GM12878 (cell line): Measurements from ENCODE around the gene NFYB. TPM values are rescaled to one million over a fixed set of nuclear protein-coding genes. Genes with fewer than 3 reads are reported as not detected.

ENCODE experiments used
- ATAC-seq: fragments of 200-7000 bp; cut with Tn5 transposase; 3 replicates; pipeline ENCODE4 v1.9.1; 2020; ENCODE audit warnings: mild to moderate bottlenecking, moderate library complexity
- BruUV-seq: library from RNA; stranded (reverse); fragments of 400-500 nt; replicated peaks from 2 replicates; lab custom pipeline; 2021; lab: Mats Ljungman, UMichigan
- CTCF ChIA-PET: fragments of 300-600 bp; sonication (Branson Sonifier 250); formaldehyde crosslinking; extraction: SDS; loops from one replicate; lab custom pipeline; 2021; ENCODE audit warnings: inconsistent platforms; lab: Yijun Ruan, JAX
- POLR2A ChIA-PET: fragments of 350-600 bp; formaldehyde crosslinking; extraction: SDS; loops from one replicate; lab custom pipeline; 2021; ENCODE audit warnings: inconsistent platforms; lab: Charles Lee
- RAD21 ChIA-PET: fragments of 300-600 bp; sonication (Branson Sonifier 250); formaldehyde crosslinking; loops from one replicate; lab custom pipeline; 2023; ENCODE audit warnings: antibody characterized with exemption; ENCODE audit not compliant: unreplicated experiment; lab: Charles Lee
- SMC1A ChIA-PET: fragments of 300-600 bp; sonication (Branson Sonifier 250); formaldehyde crosslinking; loops from one replicate; lab custom pipeline; 2023; ENCODE audit not compliant: unreplicated experiment, uncharacterized antibody; lab: Charles Lee
- DNase-seq: peaks from one replicate; pipeline ENCODE4 v3.0.0-alpha.2; 2011; ENCODE audit warnings: low read depth, low spot score
- FAIRE-seq: peaks from 3 replicates; lab custom pipeline; 2011; peaks lifted over from hg19 to GRCh38; lab: Jason Lieb, UNC
- H2AFZ ChIP-seq: 2 replicates; pipeline ENCODE4 v1.6.0; 2011; ENCODE audit warnings: low read depth, low read length, control low read depth; ENCODE audit not compliant: control insufficient read depth
- H3K27ac ChIP-seq: 2 replicates; pipeline ENCODE4 v1.5.1; 2011; ENCODE audit warnings: control low read depth; ENCODE audit not compliant: control insufficient read depth, insufficient read depth
- H3K27me3 ChIP-seq, 2 experiments: replicated peaks in 1 of 2; 2 replicates each; pipeline versions ENCODE4 v1.6.0 to v1.6.1; 2011; ENCODE audit warnings: low read length in 1 of 2; ENCODE audit not compliant: control insufficient read depth in 2 of 2, insufficient read depth in 2 of 2
- H3K36me3 ChIP-seq, 2 experiments: 2 replicates each; pipeline ENCODE4 v1.5.1; 2011; ENCODE audit warnings: low read length in 1 of 2; ENCODE audit not compliant: control insufficient read depth in 2 of 2, insufficient read depth in 2 of 2
- H3K4me1 ChIP-seq: 2 replicates; pipeline ENCODE4 v1.6.1; 2011; ENCODE audit warnings: mild to moderate bottlenecking, low read length, moderate library complexity, mixed read lengths; ENCODE audit not compliant: control insufficient read depth, insufficient read depth
- H3K4me2 ChIP-seq: 2 replicates; pipeline ENCODE4 v1.6.0; 2011; ENCODE audit warnings: control low read depth; ENCODE audit not compliant: control insufficient read depth, insufficient read depth
- H3K4me3 ChIP-seq: fragments of 200-600 bp; sonication (generic); 2 replicates; pipeline ENCODE4 v1.5.1; 2016
- H3K79me2 ChIP-seq: 2 replicates; pipeline ENCODE4 v1.6.0; 2011; ENCODE audit warnings: low read length; ENCODE audit not compliant: control insufficient read depth, insufficient read depth
- H3K9ac ChIP-seq: 2 replicates; pipeline ENCODE4 v1.8.0; 2011; ENCODE audit warnings: low read length, control low read depth, mixed read lengths; ENCODE audit not compliant: control insufficient read depth, insufficient read depth
- H3K9me3 ChIP-seq: replicated peaks from 3 replicates; pipeline ENCODE4 v1.5.1; 2011; ENCODE audit warnings: mild to moderate bottlenecking, low read length; ENCODE audit not compliant: control insufficient read depth, insufficient read depth
- H4K20me1 ChIP-seq: 2 replicates; pipeline ENCODE4 v1.6.0; 2011; ENCODE audit not compliant: control insufficient read depth, insufficient read depth
- ATF2 ChIP-seq: IDR thresholded peaks from 2 replicates; pipeline ENCODE4 v1.6.1; 2012; ENCODE audit warnings: low read length, inconsistent platforms
- BCL11A ChIP-seq: IDR thresholded peaks from 2 replicates; pipeline ENCODE4 v1.6.1; 2011; ENCODE audit warnings: low read depth, low read length
- NR2F1 ChIP-seq: fragments of 450-650 bp; conservative IDR thresholded peaks from 2 replicates; pipeline ENCODE4 v1.6.1; 2017; ENCODE audit warnings: mild to moderate bottlenecking
- PAX8 ChIP-seq: fragments of 450-650 bp; IDR thresholded peaks from 2 replicates; pipeline ENCODE4 v1.6.1; 2017; ENCODE audit warnings: mild to moderate bottlenecking, moderate library complexity
- PML ChIP-seq: IDR thresholded peaks from 2 replicates; pipeline ENCODE4 v1.6.1; 2012; ENCODE audit warnings: low read length, inconsistent platforms
- PRDM15 ChIP-seq: fragments of 450-650 bp; formaldehyde crosslinking; IDR thresholded peaks from 2 replicates; pipeline ENCODE4 v1.4.0; 2020; ENCODE audit warnings: mild to moderate bottlenecking, moderate library complexity
- RAD21 ChIP-seq: IDR thresholded peaks from 2 replicates; pipeline ENCODE4 v1.6.1; 2011; ENCODE audit warnings: mild to moderate bottlenecking, low read depth, low read length, moderate library complexity; ENCODE audit not compliant: insufficient read depth
- RAD51 ChIP-seq: fragments of 450-650 bp; IDR thresholded peaks from 2 replicates; pipeline ENCODE4 v1.6.1; 2016; ENCODE audit warnings: moderate library complexity, mild to moderate bottlenecking, inconsistent platforms
- RFX5 ChIP-seq: IDR thresholded peaks from 2 replicates; pipeline ENCODE4 v1.6.1; 2011; ENCODE audit warnings: low read depth, low read length, improper control_type of control experiment
- SMAD1 ChIP-seq: fragments of 450-650 bp; IDR thresholded peaks from 2 replicates; pipeline ENCODE4 v1.6.1; 2018; ENCODE audit warnings: mild to moderate bottlenecking, low read depth; ENCODE audit not compliant: partially characterized antibody
- SPI1 ChIP-seq: IDR thresholded peaks from 2 replicates; pipeline ENCODE4 v1.6.1; 2011; ENCODE audit warnings: low read depth, mild to moderate bottlenecking, low read length, moderate library complexity, borderline replicate concordance; ENCODE audit not compliant: insufficient read depth
- TARDBP ChIP-seq: IDR thresholded peaks from 2 replicates; pipeline ENCODE4 v1.6.1; 2016; ENCODE audit warnings: borderline replicate concordance
- TBL1XR1 ChIP-seq: IDR thresholded peaks from 2 replicates; pipeline ENCODE4 v1.6.1; 2012; ENCODE audit warnings: low read depth, low read length, improper control_type of control experiment
- TCF7 ChIP-seq: IDR thresholded peaks from 2 replicates; pipeline ENCODE4 v1.6.1; 2014; ENCODE audit warnings: antibody characterized with exemption, borderline replicate concordance
- ZSCAN29 ChIP-seq: fragments of 450-650 bp; IDR thresholded peaks from 2 replicates; pipeline ENCODE4 v1.6.1; 2017; ENCODE audit warnings: mild to moderate bottlenecking, moderate library complexity
- WGBS: methylation state at CpG from one replicate; pipeline ENCODE4 v1.1.6; 2016; ENCODE audit warnings: low lambda C conversion rate; ENCODE audit not compliant: insufficient replicate concordance, insufficient coverage; ENCODE audit errors: missing lambda C conversion rate; 5-methylcytosine and 5-hydroxymethylcytosine counted together
- in situ Hi-C: fragments of 300-500 bp; cut with MboI; formaldehyde crosslinking; loops from 9 replicates; pipeline ENCODE4 v1.14.3; 2018; ENCODE audit warnings: mixed read lengths
- intact Hi-C: fragments of 100-400 bp; cut with micrococcal nuclease; formaldehyde crosslinking; loops from one replicate; pipeline ENCODE4 v1.14.2; 2022; ENCODE audit not compliant: unreplicated experiment
- polyA plus RNA-seq, 11 experiments: library from polyadenylated mRNA; depleted of rRNA in 4 of 11; unstranded in 6 of 11; stranded (reverse) in 5 of 11; fragments of >200 nt; fragmentation: Nextera tagmentation in 4 of 11; fragmentation: Illumina TruSeq in 1 of 11; extraction: Ambion mirVana in 4 of 11; extraction: Trizol in 1 of 11; gene quantifications; 1 replicate in 1 of 11; 2 replicates in 10 of 11; pipeline versions ENCODE4 v1.2.1 to v1.2.3, GENCODE V29; 2011 to 2016; ENCODE audit warnings: inconsistent platforms in 2 of 11, missing spikeins in 2 of 11, low read depth in 1 of 11
- total RNA-seq, 4 experiments: library from RNA; depleted of rRNA in 3 of 4; stranded (reverse); fragments of >200 nt in 3 of 4; fragmentation: Illumina TruSeq in 1 of 4; extraction: Trizol in 1 of 4; gene quantifications; 2 replicates each; pipeline versions ENCODE4 v1.2.1 to v1.2.3, GENCODE V29; 2013 to 2021

The NFYB gene
- total and polyA plus RNA-seq, 10 of the 15 experiments (the other 5 are each of a cell fraction or from before 2014, with no cell fraction given): 13.8 to 42.3 (median 28.2) TPM

GRCh38 chr12:104154286-104154685 is 16.3 kb upstream of the NFYB start:
- no peak for DNase-seq
- ATAC-seq: no peak
- ChIA-PET SMC1A (interaction anchor here (0.9 kb wide), 1 partner anchor 13 kb away, joined by 3 read pairs; no protein-coding TSS in a partner anchor), POLR2A (no interaction called here), CTCF (no interaction called here), RAD21 (no interaction called here)
- H3K4me1 ChIP-seq: no peaks in the 10 kb centered on the region
- FAIRE-seq: no peak
- H3K4me2 ChIP-seq: no peak overlapping the region
- H3K36me3 ChIP-seq: no peaks in the 10 kb centered on the region
- intact Hi-C loops (no loop called here), in situ Hi-C loops (no loop called here)
- no peaks in the 10 kb centered on the region for H4K20me1 ChIP-seq
- no peaks in the 10 kb centered on the region for H3K9me3 ChIP-seq
- H3K4me3 ChIP-seq: no peak overlapping the region
- 73% methylated on average over 4 of the region's 4 CpGs for WGBS
- no peaks in the 10 kb centered on the region; a peak in 1 of 4 replicates for H3K27me3 ChIP-seq
- no peak overlapping the region for H3K9ac ChIP-seq
- no peaks in the 10 kb centered on the region for H3K79me2 ChIP-seq
- no peak overlapping the region; the same call in 1 of the 2 replicates for H2AFZ ChIP-seq
- TF ChIP-seq SPI1: peak; percentile 46; the same call in 1 of the 2 replicates
- TF ChIP-seq PAX8: no peak
- H3K27ac ChIP-seq: no peak overlapping the region
- no TSS peak for BruUV-seq

DNA sequence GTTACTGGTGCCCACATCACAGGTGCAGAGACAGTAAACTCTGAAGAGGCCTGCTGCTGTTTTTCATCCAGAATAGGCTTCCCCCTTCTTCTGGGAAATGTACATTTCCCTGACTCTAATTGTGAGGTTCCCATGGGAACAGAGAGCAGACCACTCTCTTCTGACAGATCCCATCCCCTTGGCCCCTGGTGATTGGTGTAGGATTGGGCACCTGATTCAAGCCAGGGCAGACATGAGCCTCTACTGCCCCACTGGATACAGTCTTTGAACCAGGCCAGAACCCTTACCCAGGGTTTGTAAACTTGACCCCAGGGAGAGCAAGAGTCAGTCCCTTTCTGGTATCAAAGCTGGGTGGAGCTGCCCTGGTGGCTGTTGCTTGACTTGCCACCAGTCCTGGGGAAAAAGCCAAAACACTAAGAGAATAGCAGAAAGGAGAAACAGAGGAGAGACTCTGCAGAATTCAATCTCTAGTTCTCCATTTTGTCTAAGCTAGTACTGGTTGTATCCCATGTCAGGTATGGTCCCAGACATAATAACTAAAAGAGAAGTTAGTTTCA is 14.8 kb upstream of the NFYB start:
- ChIA-PET CTCF (no interaction called here), SMC1A (no interaction called here), RAD21 (no interaction called here), POLR2A (no interaction called here)
- Histone ChIP-seq H3K4me3 (no peak overlapping the region), H3K79me2 (no peaks in the 10 kb centered on the region), H3K9me3 (no peaks in the 10 kb centered on the region), H3K27ac (no peak overlapping the region), H3K27me3 (no peaks in the 10 kb centered on the region; a peak in 1 of 4 replicates), H3K4me2 (no peak overlapping the region), H2AFZ (no peak overlapping the region), H3K9ac (no peak overlapping the region), H3K36me3 (no peaks in the 10 kb centered on the region), H3K4me1 (no peaks in the 10 kb centered on the region), H4K20me1 (no peaks in the 10 kb centered on the region)
- DNase-seq (no peak), ATAC-seq (no peak), FAIRE-seq (no peak)
- intact Hi-C loops: no loop called here
- BruUV-seq: no TSS peak
- in situ Hi-C loops: no loop called here
- TF ChIP-seq NR2F1 (no peak), BCL11A (no peak), PAX8 (no peak), PRDM15 (CRISPR knock-in tag) (no peak), RAD21 (no peak), SPI1 (no peak), TBL1XR1 (no peak), ATF2 (no peak), ZSCAN29 (no peak), RFX5 (no peak), PML (no peak), TARDBP (no peak), SMAD1 (no peak), RAD51 (no peak), TCF7 (no peak)
